Astrocyte (in vitro differentiated cells and primary cell): ENCODE data around the gene MCF2L. TPM values are rescaled to one million over a fixed set of nuclear protein-coding genes. Genes with fewer than 3 reads are reported as not detected.
"Not testable (repeated sequence)": the region's sequence is repeated elsewhere in the genome, so short reads cannot be mapped to it uniquely, and the experiment has no call there.

ENCODE experiments used
- DNase-seq: peaks from one replicate; pipeline ENCODE4 v3.0.0-alpha.2; 2010; ENCODE audit warnings: low read depth
- FAIRE-seq: peaks from 2 replicates; lab custom pipeline; 2011; peaks lifted over from hg19 to GRCh38; lab: Jason Lieb, UNC
- H2AFZ ChIP-seq: 2 replicates; pipeline ENCODE4 v1.6.0; 2012; ENCODE audit warnings: low read depth, low read length, inconsistent platforms
- H3K27ac ChIP-seq: 2 replicates; pipeline ENCODE4 v1.5.1; 2011; ENCODE audit warnings: low read depth, low read length, inconsistent platforms
- H3K27me3 ChIP-seq: 2 replicates; pipeline ENCODE4 v1.6.0; 2011; ENCODE audit warnings: low read length, inconsistent platforms; ENCODE audit not compliant: insufficient read depth
- H3K36me3 ChIP-seq: 2 replicates; pipeline ENCODE4 v1.5.1; 2011; ENCODE audit warnings: low read length, inconsistent platforms; ENCODE audit not compliant: insufficient read depth
- H3K4me1 ChIP-seq: 2 replicates; pipeline ENCODE4 v1.5.1; 2011; ENCODE audit warnings: low read length, inconsistent platforms; ENCODE audit not compliant: insufficient read depth
- H3K4me2 ChIP-seq: 2 replicates; pipeline ENCODE4 v1.6.0; 2012; ENCODE audit warnings: low read length, inconsistent platforms
- H3K4me3 ChIP-seq: 2 replicates; pipeline ENCODE4 v1.5.1; 2011; ENCODE audit warnings: low read depth, mild to moderate bottlenecking, low read length, inconsistent platforms; ENCODE audit not compliant: insufficient read depth
- H3K79me2 ChIP-seq: 2 replicates; pipeline ENCODE4 v1.6.0; 2012; ENCODE audit warnings: mild to moderate bottlenecking, low read length, inconsistent platforms; ENCODE audit not compliant: insufficient read depth
- H3K9ac ChIP-seq: 2 replicates; pipeline ENCODE4 v1.6.0; 2012; ENCODE audit warnings: mild to moderate bottlenecking, low read length, inconsistent platforms
- H3K9me3 ChIP-seq: 2 replicates; pipeline ENCODE4 v1.5.1; 2012; ENCODE audit warnings: low read depth, mild to moderate bottlenecking, low read length, inconsistent platforms; ENCODE audit not compliant: insufficient read depth
- H4K20me1 ChIP-seq: 2 replicates; pipeline ENCODE4 v1.6.0; 2012; ENCODE audit warnings: low read length, inconsistent platforms; ENCODE audit not compliant: insufficient read depth
- H3K27ac Mint-ChIP-seq: one replicate; pipeline ENCODE4 v1.8.0; 2021; ENCODE audit warnings: mild to moderate bottlenecking, mixed read lengths; ENCODE audit not compliant: unreplicated experiment
- H3K27me3 Mint-ChIP-seq: one replicate; pipeline ENCODE4 v1.8.0; 2021; ENCODE audit warnings: low read depth, mixed read lengths; ENCODE audit not compliant: unreplicated experiment
- H3K36me3 Mint-ChIP-seq: one replicate; pipeline ENCODE4 v1.8.0; 2021; ENCODE audit warnings: low read depth, mixed read lengths; ENCODE audit not compliant: unreplicated experiment
- H3K4me1 Mint-ChIP-seq: one replicate; pipeline ENCODE4 v1.8.0; 2021; ENCODE audit warnings: low read depth, mixed read lengths; ENCODE audit not compliant: unreplicated experiment
- H3K4me3 Mint-ChIP-seq: one replicate; pipeline ENCODE4 v1.8.0; 2021; ENCODE audit warnings: mild to moderate bottlenecking, moderate library complexity, mixed read lengths; ENCODE audit not compliant: unreplicated experiment
- H3K9me3 Mint-ChIP-seq: one replicate; pipeline ENCODE4 v1.8.0; 2021; ENCODE audit warnings: mild to moderate bottlenecking, mixed read lengths; ENCODE audit not compliant: unreplicated experiment
- CTCF ChIP-seq: IDR thresholded peaks from 2 replicates; pipeline ENCODE4 v1.5.1; 2011; ENCODE audit warnings: low read depth, mild to moderate bottlenecking, inconsistent platforms, low read length, moderate library complexity; ENCODE audit not compliant: insufficient read depth
- EZH2 ChIP-seq: IDR thresholded peaks from 2 replicates; pipeline ENCODE4 v1.6.1; 2012; ENCODE audit warnings: mild to moderate bottlenecking, low read length, inconsistent platforms; ENCODE audit not compliant: insufficient read depth
- total RNA-seq: library from RNA; stranded (reverse); gene quantifications from 2 replicates; pipeline ENCODE4 v1.2.1, GENCODE V29; 2021

Gene MCF2L
- total RNA-seq, 1 donor from 2014 or later, result 3.4 TPM

GRCh38 chr13:113077953-113078901 lies 109.2 kb downstream of the MCF2L start:
- Mint-ChIP-seq H3K9me3 (no peaks in the 10 kb centered on the region), H3K36me3 (no peaks in the 10 kb centered on the region), H3K27ac (no peak overlapping the region), H3K4me3 (no peak overlapping the region), H3K4me1 (no peaks in the 10 kb centered on the region), H3K27me3 (peaks cover 12% of the 10 kb centered on the region)
- no peak overlapping the region for H3K27ac ChIP-seq
- no peaks in the 10 kb centered on the region for H3K4me1 ChIP-seq
- H3K79me2 ChIP-seq, result no peaks in the 10 kb centered on the region
- H3K4me2 ChIP-seq, result no peak overlapping the region
- no peaks in the 10 kb centered on the region for H3K9me3 ChIP-seq
- TF ChIP-seq CTCF (no peak), EZH2 (no peak)
- FAIRE-seq (no peak), DNase-seq (no peak)
- no peaks in the 10 kb centered on the region for H3K27me3 ChIP-seq
- H4K20me1 ChIP-seq, result no peaks in the 10 kb centered on the region
- no peak overlapping the region for H3K9ac ChIP-seq
- H2AFZ ChIP-seq, result no peak overlapping the region
- H3K36me3 ChIP-seq, result no peaks in the 10 kb centered on the region
- H3K4me3 ChIP-seq, result no peak overlapping the region

GRCh38 chr13:113078902-113079780 lies 110.1 kb downstream of the MCF2L start:
- no peak for FAIRE-seq
- Histone ChIP-seq H4K20me1 (no peaks in the 10 kb centered on the region), H3K4me2 (no peak overlapping the region), H3K9ac (no peak overlapping the region), H2AFZ (no peak overlapping the region), H3K27me3 (no peaks in the 10 kb centered on the region), H3K4me1 (no peaks in the 10 kb centered on the region), H3K9me3 (no peaks in the 10 kb centered on the region), H3K4me3 (no peak overlapping the region), H3K79me2 (no peaks in the 10 kb centered on the region), H3K27ac (no peak overlapping the region), H3K36me3 (no peaks in the 10 kb centered on the region)
- TF ChIP-seq EZH2, result no peak
- no peak for TF ChIP-seq CTCF
- Mint-ChIP-seq H3K4me1 (no peaks in the 10 kb centered on the region), H3K27me3 (peaks cover 12% of the 10 kb centered on the region), H3K9me3 (no peaks in the 10 kb centered on the region), H3K36me3 (no peaks in the 10 kb centered on the region), H3K4me3 (no peak overlapping the region), H3K27ac (no peak overlapping the region)
- DNase-seq, result no peak

GRCh38 chr13:113079781-113080080 lies 110.7 kb downstream of the MCF2L start:
- H3K4me1 Mint-ChIP-seq, H3K27ac ChIP-seq, DNase-seq, H3K4me1 ChIP-seq, H2AFZ ChIP-seq, H3K4me3 Mint-ChIP-seq, H3K9ac ChIP-seq, H3K36me3 ChIP-seq, H3K36me3 Mint-ChIP-seq, H3K27ac Mint-ChIP-seq, H3K79me2 ChIP-seq, H4K20me1 ChIP-seq, H3K4me2 ChIP-seq, H3K9me3 Mint-ChIP-seq, H3K9me3 ChIP-seq, H3K4me3 ChIP-seq, H3K27me3 ChIP-seq, FAIRE-seq: not testable (repeated sequence)
- H3K27me3 Mint-ChIP-seq, result peaks cover 12% of the 10 kb centered on the region
